Fibroblast of skin of left biceps (primary cell): ENCODE data around the gene ECI1.

Experiments used
- DNase-seq, 2 experiments: peaks; one replicate each; pipeline ENCODE4 v3.0.0-alpha.2; 2013; ENCODE audit warnings: low read depth in 2 of 2

Gene ECI1

GRCh38 chr16:2233872-2234812 is 17.2 kb downstream of the ECI1 start:
- no peak for DNase-seq

GRCh38 chr16:2233046-2233775 is 18.2 kb downstream of the ECI1 start:
- no peak for DNase-seq

GRCh38 chr16:2232094-2232990 is 19.0 kb downstream of the ECI1 start:
- DNase-seq = no peak

- DNase-seq = no peak
These were observed 20.1 kb downstream of the ECI1 start for GRCh38 chr16:2231016-2231931.

GRCh38 chr16:2230376-2230775 is 21.0 kb downstream of the ECI1 start:
- DNase-seq = no peak

GRCh38 chr16:2229632-2230250 is 21.6 kb downstream of the ECI1 start:
- no peak for DNase-seq

GRCh38 chr16:2229091-2229490 is 22.3 kb downstream of the ECI1 start:
- no peak for DNase-seq

GRCh38 chr16:2228161-2228824 is 23.1 kb downstream of the ECI1 start:
- no peak for DNase-seq

- DNase-seq = no peak
These were observed 24.5 kb downstream of the ECI1 start for GRCh38 chr16:2226918-2227317.

GRCh38 chr16:2226245-2226793 is 25.1 kb downstream of the ECI1 start:
- DNase-seq = no peak

GRCh38 chr16:2223942-2224486 is 27.4 kb downstream of the ECI1 start:
- no peak for DNase-seq

GRCh38 chr16:2223221-2223941 is 28.0 kb downstream of the ECI1 start, which contains the start of gene E4F1:
TSS of gene E4F1 (plus strand) at chr16:2223591. CDS start at chr16:2223614, 23 bp downstream.
- peak; percentile 98 for DNase-seq

- DNase-seq = no peak
These were observed 35.1 kb downstream of the ECI1 start for GRCh38 chr16:2216330-2216729.

- no peak for DNase-seq
These were observed 36.7 kb downstream of the ECI1 start, which contains the start of gene PGP for GRCh38 chr16:2214719-2214968. TSS of gene PGP (minus strand) at chr16:2214840. CDS start at chr16:2214777, 63 bp downstream.

- no peak for DNase-seq
These were observed 37.3 kb downstream of the ECI1 start for GRCh38 chr16:2213817-2214718.

GRCh38 chr16:2212362-2213324 is 38.7 kb downstream of the ECI1 start:
- no peak for DNase-seq
